Airway epithelial cell (primary cell): ENCODE results near the gene NAE1. TPM values are rescaled to one million over a fixed set of nuclear protein-coding genes. Genes with fewer than 3 reads are reported as not detected.

Experiments used
- total RNA-seq: library from RNA; depleted of rRNA; stranded (reverse); fragments of >200 nt; gene quantifications from 2 replicates; pipeline ENCODE4 v1.2.3, GENCODE V29; 2015

The NAE1 gene
- 72.0 and 93.3 TPM in 2 replicates for total RNA-seq

GRCh38 chr16:66830422-66831404, at the start of gene NAE1:
TSS of gene NAE1 (minus strand) at chr16:66830976. CDS start at chr16:66830899, 77 bp downstream.

GRCh38 chr16:66844342-66845079, 13.7 kb upstream of the NAE1 start, which contains the start of gene CA7:
TSS of gene CA7 (plus strand) at chr16:66844414. CDS start at chr16:66844488, 74 bp downstream.

GRCh38 chr16:66801320-66802105, 29.3 kb downstream of the NAE1 start, which contains the start of gene TERB1:
TSS of gene TERB1 (minus strand) at chr16:66801584. CDS start at chr16:66796798, 4,786 bp downstream.

Other genes starting within 250 kb of the NAE1 start
- 14.6 and 20.2 TPM in 2 replicates for gene CMTM3, start 226.3 kb downstream of the NAE1 start, total RNA-seq
- gene CMTM4, start 134.2 kb downstream of the NAE1 start, total RNA-seq, result 13.7 and 22.3 TPM in 2 replicates
- 42.8 and 56.0 TPM in 2 replicates for gene DYNC1LI2, start 79.4 kb downstream of the NAE1 start, total RNA-seq
- gene TERB1, start 29.4 kb downstream of the NAE1 start, total RNA-seq, result 0.07 and 0.46 TPM in 2 replicates
- gene CA7, start 13.4 kb upstream of the NAE1 start, total RNA-seq, result not detected in 2 replicates
- 4.9 and 26.9 TPM in 2 replicates for gene PDP2, start 49.5 kb upstream of the NAE1 start, total RNA-seq
- gene CDH16, start 87.9 kb upstream of the NAE1 start, total RNA-seq, result 1.6 and 3.0 TPM in 2 replicates
- gene RRAD, start 94.6 kb upstream of the NAE1 start, total RNA-seq, result 73.8 and 96.6 TPM in 2 replicates
- gene CIAO2B, start 103.4 kb upstream of the NAE1 start, total RNA-seq, result 106 and 141 TPM in 2 replicates
- gene CES2, start 104.5 kb upstream of the NAE1 start, total RNA-seq, result 74.0 and 93.4 TPM in 2 replicates
- 0.99 and 1.5 TPM in 2 replicates for gene CES3, start 130.3 kb upstream of the NAE1 start, total RNA-seq
- gene CES4A, start 157.6 kb upstream of the NAE1 start, total RNA-seq, result 0.65 and 2.5 TPM in 2 replicates
- gene CBFB, start 198.2 kb upstream of the NAE1 start, total RNA-seq, result 57.7 and 92.9 TPM in 2 replicates